GM12878 (cell line): ENCODE results near the gene CKLF. TPM values are rescaled to one million over a fixed set of nuclear protein-coding genes. Genes with fewer than 3 reads are reported as not detected.

Source experiments
- ATAC-seq: fragments of 200-7000 bp; cut with Tn5 transposase; 3 replicates; pipeline ENCODE4 v1.9.1; 2020; ENCODE audit warnings: mild to moderate bottlenecking, moderate library complexity
- BruUV-seq: library from RNA; stranded (reverse); fragments of 400-500 nt; replicated peaks from 2 replicates; lab custom pipeline; 2021; lab: Mats Ljungman, UMichigan
- CTCF ChIA-PET: fragments of 300-600 bp; sonication (Branson Sonifier 250); formaldehyde crosslinking; extraction: SDS; loops from one replicate; lab custom pipeline; 2021; ENCODE audit warnings: inconsistent platforms; lab: Yijun Ruan, JAX
- POLR2A ChIA-PET: fragments of 350-600 bp; formaldehyde crosslinking; extraction: SDS; loops from one replicate; lab custom pipeline; 2021; ENCODE audit warnings: inconsistent platforms; lab: Charles Lee
- RAD21 ChIA-PET: fragments of 300-600 bp; sonication (Branson Sonifier 250); formaldehyde crosslinking; loops from one replicate; lab custom pipeline; 2023; ENCODE audit warnings: antibody characterized with exemption; ENCODE audit not compliant: unreplicated experiment; lab: Charles Lee
- SMC1A ChIA-PET: fragments of 300-600 bp; sonication (Branson Sonifier 250); formaldehyde crosslinking; loops from one replicate; lab custom pipeline; 2023; ENCODE audit not compliant: unreplicated experiment, uncharacterized antibody; lab: Charles Lee
- DNase-seq: peaks from one replicate; pipeline ENCODE4 v3.0.0-alpha.2; 2011; ENCODE audit warnings: low read depth, low spot score
- FAIRE-seq: peaks from 3 replicates; lab custom pipeline; 2011; peaks lifted over from hg19 to GRCh38; lab: Jason Lieb, UNC
- H2AFZ ChIP-seq: 2 replicates; pipeline ENCODE4 v1.6.0; 2011; ENCODE audit warnings: low read depth, low read length, control low read depth; ENCODE audit not compliant: control insufficient read depth
- H3K27ac ChIP-seq: 2 replicates; pipeline ENCODE4 v1.5.1; 2011; ENCODE audit warnings: control low read depth; ENCODE audit not compliant: control insufficient read depth, insufficient read depth
- H3K27me3 ChIP-seq, 2 experiments: replicated peaks in 1 of 2; 2 replicates each; pipeline versions ENCODE4 v1.6.0 to v1.6.1; 2011; ENCODE audit warnings: low read length in 1 of 2; ENCODE audit not compliant: control insufficient read depth in 2 of 2, insufficient read depth in 2 of 2
- H3K36me3 ChIP-seq, 2 experiments: 2 replicates each; pipeline ENCODE4 v1.5.1; 2011; ENCODE audit warnings: low read length in 1 of 2; ENCODE audit not compliant: control insufficient read depth in 2 of 2, insufficient read depth in 2 of 2
- H3K4me1 ChIP-seq: 2 replicates; pipeline ENCODE4 v1.6.1; 2011; ENCODE audit warnings: mild to moderate bottlenecking, low read length, moderate library complexity, mixed read lengths; ENCODE audit not compliant: control insufficient read depth, insufficient read depth
- H3K4me2 ChIP-seq: 2 replicates; pipeline ENCODE4 v1.6.0; 2011; ENCODE audit warnings: control low read depth; ENCODE audit not compliant: control insufficient read depth, insufficient read depth
- H3K4me3 ChIP-seq: fragments of 200-600 bp; sonication (generic); 2 replicates; pipeline ENCODE4 v1.5.1; 2016
- H3K79me2 ChIP-seq: 2 replicates; pipeline ENCODE4 v1.6.0; 2011; ENCODE audit warnings: low read length; ENCODE audit not compliant: control insufficient read depth, insufficient read depth
- H3K9ac ChIP-seq: 2 replicates; pipeline ENCODE4 v1.8.0; 2011; ENCODE audit warnings: low read length, control low read depth, mixed read lengths; ENCODE audit not compliant: control insufficient read depth, insufficient read depth
- H3K9me3 ChIP-seq: replicated peaks from 3 replicates; pipeline ENCODE4 v1.5.1; 2011; ENCODE audit warnings: mild to moderate bottlenecking, low read length; ENCODE audit not compliant: control insufficient read depth, insufficient read depth
- H4K20me1 ChIP-seq: 2 replicates; pipeline ENCODE4 v1.6.0; 2011; ENCODE audit not compliant: control insufficient read depth, insufficient read depth
- ATF2 ChIP-seq: IDR thresholded peaks from 2 replicates; pipeline ENCODE4 v1.6.1; 2012; ENCODE audit warnings: low read length, inconsistent platforms
- CHD4 ChIP-seq: fragments of 200-600 bp; sonication (generic); IDR thresholded peaks from 2 replicates; pipeline ENCODE4 v1.6.1; 2016; ENCODE audit warnings: mild to moderate bottlenecking
- CUX1 ChIP-seq: IDR thresholded peaks from 2 replicates; pipeline ENCODE4 v1.6.1; 2012; ENCODE audit warnings: improper control_type of control experiment, low read depth, low read length; ENCODE audit not compliant: insufficient replicate concordance
- FOXM1 ChIP-seq: IDR thresholded peaks from 2 replicates; pipeline ENCODE4 v1.6.1; 2012; ENCODE audit warnings: low read depth, mild to moderate bottlenecking, inconsistent platforms, low read length, moderate library complexity
- GABPA ChIP-seq: IDR thresholded peaks from 2 replicates; pipeline ENCODE4 v1.6.1; 2014; ENCODE audit warnings: antibody characterized with exemption, low read depth, mild to moderate bottlenecking, inconsistent platforms
- JUNB ChIP-seq: IDR thresholded peaks from 2 replicates; pipeline ENCODE4 v1.6.1; 2016; ENCODE audit warnings: antibody characterized with exemption, mild to moderate bottlenecking
- MAX ChIP-seq: IDR thresholded peaks from 2 replicates; pipeline ENCODE4 v1.6.1; 2012; ENCODE audit warnings: low read depth, low read length, improper control_type of control experiment
- NFIC ChIP-seq: IDR thresholded peaks from 2 replicates; pipeline ENCODE4 v1.6.1; 2012; ENCODE audit warnings: low read depth, mild to moderate bottlenecking, inconsistent platforms, low read length, moderate library complexity
- NFYB ChIP-seq: IDR thresholded peaks from 2 replicates; pipeline ENCODE4 v1.6.1; 2011; ENCODE audit warnings: low read depth, mild to moderate bottlenecking, low read length, improper control_type of control experiment, moderate library complexity; ENCODE audit not compliant: insufficient read depth
- RELA ChIP-seq: fragments of 450-650 bp; IDR thresholded peaks from 2 replicates; pipeline ENCODE4 v1.8.0; 2014; ENCODE audit warnings: borderline replicate concordance; ENCODE audit not compliant: partially characterized antibody
- RUNX3 ChIP-seq: IDR thresholded peaks from 2 replicates; pipeline ENCODE4 v1.6.1; 2012; ENCODE audit warnings: low read length, inconsistent platforms
- ZNF384 ChIP-seq: IDR thresholded peaks from 2 replicates; pipeline ENCODE4 v1.6.1; 2012; ENCODE audit warnings: low read depth, mild to moderate bottlenecking, low read length, improper control_type of control experiment, borderline replicate concordance
- WGBS: methylation state at CpG from one replicate; pipeline ENCODE4 v1.1.6; 2016; ENCODE audit warnings: low lambda C conversion rate; ENCODE audit not compliant: insufficient replicate concordance, insufficient coverage; ENCODE audit errors: missing lambda C conversion rate; 5-methylcytosine and 5-hydroxymethylcytosine counted together
- in situ Hi-C: fragments of 300-500 bp; cut with MboI; formaldehyde crosslinking; loops from 9 replicates; pipeline ENCODE4 v1.14.3; 2018; ENCODE audit warnings: mixed read lengths
- intact Hi-C: fragments of 100-400 bp; cut with micrococcal nuclease; formaldehyde crosslinking; loops from one replicate; pipeline ENCODE4 v1.14.2; 2022; ENCODE audit not compliant: unreplicated experiment
- polyA plus RNA-seq, 11 experiments: library from polyadenylated mRNA; depleted of rRNA in 4 of 11; unstranded in 6 of 11; stranded (reverse) in 5 of 11; fragments of >200 nt; fragmentation: Nextera tagmentation in 4 of 11; fragmentation: Illumina TruSeq in 1 of 11; extraction: Ambion mirVana in 4 of 11; extraction: Trizol in 1 of 11; gene quantifications; 1 replicate in 1 of 11; 2 replicates in 10 of 11; pipeline versions ENCODE4 v1.2.1 to v1.2.3, GENCODE V29; 2011 to 2016; ENCODE audit warnings: inconsistent platforms in 2 of 11, missing spikeins in 2 of 11, low read depth in 1 of 11
- total RNA-seq, 4 experiments: library from RNA; depleted of rRNA in 3 of 4; stranded (reverse); fragments of >200 nt in 3 of 4; fragmentation: Illumina TruSeq in 1 of 4; extraction: Trizol in 1 of 4; gene quantifications; 2 replicates each; pipeline versions ENCODE4 v1.2.1 to v1.2.3, GENCODE V29; 2013 to 2021

The CKLF gene
- total and polyA plus RNA-seq, 10 of the 15 experiments (the other 5 are each of a cell fraction or from before 2014, with no cell fraction given): 40.8 to 193 (median 109) TPM

DNA sequence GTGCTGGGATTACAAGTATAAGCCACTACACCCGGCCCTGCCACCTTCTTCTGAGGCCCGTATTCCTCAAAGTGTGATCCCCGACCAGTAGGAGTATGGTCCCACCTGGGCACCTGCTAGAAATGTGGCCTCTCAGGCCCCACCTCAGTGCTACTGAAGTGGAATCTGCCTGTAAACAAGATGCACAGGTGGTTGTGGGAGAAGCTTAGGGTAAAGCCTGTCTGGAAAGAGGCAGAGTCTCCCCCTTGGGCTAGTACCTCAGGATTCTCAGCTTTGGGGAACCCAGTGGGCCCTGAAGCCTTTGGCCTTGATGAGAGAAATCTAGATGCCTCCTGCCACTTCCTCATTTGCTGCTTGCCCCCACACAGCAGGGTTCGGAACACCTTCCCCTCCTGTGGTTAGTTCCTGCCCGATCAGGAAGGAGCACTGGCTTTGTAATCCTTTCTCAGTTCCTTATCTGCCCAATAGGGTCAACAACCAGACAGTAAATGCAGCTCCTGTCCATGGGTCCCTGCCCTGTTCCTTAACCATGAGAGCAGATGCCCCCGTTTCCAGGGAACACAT, 27.7 kb upstream of the CKLF start:
- Histone ChIP-seq H3K27me3 (no peaks in the 10 kb centered on the region), H3K4me2 (peak overlapping the region; percentile 75), H3K36me3 (peaks cover 0 to 3% of the 10 kb centered on the region in 2 experiments; a peak in 1 of 4 replicates), H3K4me3 (peak overlapping the region; percentile 16; the same call in 1 of the 2 replicates), H3K79me2 (no peaks in the 10 kb centered on the region), H4K20me1 (no peaks in the 10 kb centered on the region), H3K27ac (peak overlapping the region; percentile 78), H3K9ac (peak overlapping the region; percentile 53; the same call in 1 of the 2 replicates), H2AFZ (no peak overlapping the region), H3K4me1 (peaks cover 57% of the 10 kb centered on the region), H3K9me3 (no peaks in the 10 kb centered on the region)
- 4% methylated on average over 6 of the region's 6 CpGs for WGBS
- intact Hi-C loops (loop anchor here (1.0 to 2.0 kb wide), 2 partner anchors 14 to 28 kb away; partner anchors contain the start of gene CKLF), in situ Hi-C loops (loop anchor here (25.0 kb wide), 1 partner anchor 513 kb away; the partner anchor contains the start of gene CBFB)
- FAIRE-seq (peak; percentile 88), ATAC-seq (peak; percentile 78), DNase-seq (peak; percentile 85)
- ChIA-PET SMC1A (interaction anchor here (0.8 to 5.4 kb wide), 7 partner anchors 10 to 39 kb away, joined by 3 to 86 read pairs (median 4); partner anchors contain the start of genes CKLF and TK2), RAD21 (interaction anchor here (0.9 to 2.3 kb wide), 10 partner anchors 9 to 83 kb away, joined by 3 to 13 read pairs (median 4); partner anchors contain the start of gene CKLF), CTCF (interaction anchor here (1.0 to 6.0 kb wide), 7 partner anchors 15 to 65 kb away, joined by 3 to 35 read pairs (median 3); partner anchors contain the start of genes CKLF and TK2), POLR2A (interaction anchor here (0.6 to 1.8 kb wide), 4 partner anchors 9 to 23 kb away, joined by 3 to 10 read pairs (median 4); no protein-coding TSS in a partner anchor)
- BruUV-seq: no TSS peak
- TF ChIP-seq NFYB (no peak), JUNB (peak; percentile 60), ZNF384 (no peak), ATF2 (peak; percentile 76; the same call in 1 of the 2 replicates), CHD4 (no peak), GABPA (no peak), MAX (peak; percentile 36; the same call in 1 of the 2 replicates), RUNX3 (peak; percentile 99), RELA (peak; percentile 57), NFIC (peak; percentile 91), CUX1 (peak; percentile 62), FOXM1 (no peak; the same call in 1 of the 2 replicates)
